Measurements from ENCODE around the gene PKHD1.

PKHD1 gene

GRCh38 chr6:51600514-51600913, 486.9 kb downstream of the PKHD1 start:
- no peak for DNase-seq

- DNase-seq, result no peak
Observed at GRCh38 chr6:51598171-51598570, 489.2 kb downstream of the PKHD1 start.

DNA sequence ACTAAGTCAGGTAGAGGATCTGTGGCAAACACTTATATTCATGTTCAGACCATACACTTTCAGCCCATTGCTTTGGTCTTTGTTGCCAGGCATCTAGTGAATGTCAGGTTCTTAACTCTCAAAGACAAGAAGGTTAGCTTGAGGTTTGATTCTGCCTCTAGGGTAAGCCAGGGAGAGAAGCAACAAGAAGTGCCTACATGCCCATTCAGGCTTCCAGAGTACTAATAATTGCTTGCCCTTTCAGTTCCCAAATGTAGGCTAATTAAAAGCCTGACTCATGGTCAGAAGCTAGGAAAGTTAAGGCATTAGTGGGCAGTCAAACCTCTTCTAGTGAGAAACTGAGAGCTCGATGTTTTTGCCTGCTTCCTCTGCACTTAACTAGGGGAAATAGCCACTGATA, 492.4 kb downstream of the PKHD1 start:
- no peak for DNase-seq

DNA sequence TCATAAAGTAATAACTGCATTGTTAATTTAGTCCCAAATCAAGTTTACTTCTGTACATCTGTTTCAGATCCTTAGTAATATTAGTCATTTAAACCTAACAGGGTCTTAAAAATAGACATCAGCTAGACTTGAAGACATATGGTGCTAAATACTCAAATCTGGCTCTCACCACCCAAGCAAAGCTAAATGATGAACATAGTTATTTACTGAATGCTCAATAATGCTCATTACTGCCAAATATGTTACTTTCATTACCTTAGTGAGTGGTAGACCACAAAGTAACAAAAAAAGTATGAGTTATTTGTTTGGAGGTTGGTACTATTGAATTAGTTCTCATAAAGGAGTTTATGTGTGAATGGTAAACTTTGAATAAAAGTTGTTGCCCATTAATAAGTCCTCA, 502.1 kb downstream of the PKHD1 start:
- DNase-seq, result no peak

DNA sequence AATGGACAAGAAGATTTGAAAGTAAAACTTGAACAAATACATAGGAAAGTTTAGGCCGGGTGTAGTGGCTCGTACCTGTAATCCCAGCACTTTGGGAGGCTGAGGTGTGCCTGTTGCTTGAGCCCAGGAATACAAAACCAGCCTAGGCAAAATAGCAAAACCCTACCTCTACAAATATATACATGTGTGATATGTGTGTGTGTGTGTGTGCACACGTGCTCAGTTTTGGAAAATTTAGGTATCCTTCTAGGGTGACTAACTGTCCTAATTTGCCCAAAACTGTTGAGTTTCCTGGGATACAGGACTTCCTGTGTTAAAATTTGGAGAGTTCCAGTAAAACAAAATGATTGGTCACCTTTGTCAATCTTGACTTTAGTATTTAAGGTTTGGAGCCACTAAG, 503.2 kb downstream of the PKHD1 start:
- DNase-seq, result no peak

DNA sequence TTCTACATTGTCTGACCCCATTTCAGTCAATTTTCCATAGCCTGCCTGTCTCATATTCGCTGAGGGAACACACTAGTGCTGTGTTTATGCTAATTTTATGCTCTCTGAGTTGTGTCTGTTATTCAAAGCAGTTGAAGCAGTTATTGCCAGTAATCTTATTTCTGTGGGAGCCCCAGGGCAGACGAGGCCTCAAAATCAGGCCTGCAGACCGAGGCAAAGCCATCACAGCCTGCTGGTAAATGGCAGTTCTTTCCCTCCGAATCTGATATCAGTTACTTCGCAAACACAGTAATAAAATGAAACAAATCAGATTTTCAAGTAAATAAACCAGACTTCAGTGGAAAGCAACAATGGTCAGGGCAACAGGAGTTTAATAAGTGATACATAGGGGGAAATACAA, 508.4 kb downstream of the PKHD1 start:
- no peak for DNase-seq

DNA sequence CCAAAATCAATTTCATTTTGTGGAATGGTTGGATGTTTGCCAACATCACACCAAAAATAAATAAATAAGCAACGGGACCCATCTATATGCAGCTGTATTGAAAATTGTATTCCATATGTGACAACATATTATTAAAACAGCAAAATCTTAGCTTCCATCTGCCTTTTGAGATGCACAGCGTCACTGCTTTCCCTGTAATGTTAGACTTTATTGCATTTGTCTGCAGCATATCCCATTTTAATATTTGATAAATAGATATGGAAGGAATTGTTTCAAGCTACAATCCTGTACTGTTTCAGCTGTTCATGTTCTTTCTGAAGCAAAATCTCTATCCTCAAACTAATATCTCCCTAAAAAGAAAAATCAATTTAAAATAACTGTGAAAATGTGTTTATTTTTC, 509.1 kb downstream of the PKHD1 start:
- DNase-seq, result no peak

DNA sequence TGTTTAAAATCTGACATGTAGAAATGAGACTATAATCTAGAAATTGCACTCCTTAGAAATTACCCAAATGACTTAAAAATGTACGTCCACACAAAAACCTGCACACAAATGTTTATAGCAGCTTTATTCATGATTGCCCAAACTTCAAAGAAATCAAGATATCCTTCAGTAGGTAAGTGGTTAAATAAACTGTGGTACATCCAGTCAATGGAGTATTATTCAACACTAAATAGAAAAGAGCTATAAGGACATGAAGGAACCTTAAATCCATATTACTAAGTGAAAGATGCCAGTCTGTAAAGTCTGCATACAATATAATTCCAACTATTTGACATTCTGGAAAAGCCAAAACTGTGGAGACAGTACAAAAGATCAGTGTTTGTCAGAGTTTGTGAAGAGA, 513.4 kb downstream of the PKHD1 start:
- DNase-seq, result no peak

DNA sequence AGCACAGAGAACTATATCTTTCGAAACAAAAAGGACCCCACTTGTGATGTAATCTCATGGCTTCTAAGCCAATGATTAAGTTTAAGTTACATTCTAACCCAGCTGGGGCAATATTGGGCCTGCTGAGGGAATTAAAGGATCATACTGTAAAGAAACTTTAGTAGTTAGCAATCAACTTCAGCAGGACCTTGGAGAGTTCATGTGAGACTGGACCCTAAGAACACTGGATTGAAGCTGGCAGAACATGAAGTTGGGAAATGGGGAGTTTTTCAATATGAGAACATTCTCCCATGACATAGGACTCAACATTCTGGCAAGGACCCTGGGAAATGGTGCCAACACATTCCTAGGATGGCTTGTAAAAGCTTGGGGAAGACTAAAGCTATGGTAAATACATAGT, 516.2 kb downstream of the PKHD1 start:
- DNase-seq, result no peak

DNA sequence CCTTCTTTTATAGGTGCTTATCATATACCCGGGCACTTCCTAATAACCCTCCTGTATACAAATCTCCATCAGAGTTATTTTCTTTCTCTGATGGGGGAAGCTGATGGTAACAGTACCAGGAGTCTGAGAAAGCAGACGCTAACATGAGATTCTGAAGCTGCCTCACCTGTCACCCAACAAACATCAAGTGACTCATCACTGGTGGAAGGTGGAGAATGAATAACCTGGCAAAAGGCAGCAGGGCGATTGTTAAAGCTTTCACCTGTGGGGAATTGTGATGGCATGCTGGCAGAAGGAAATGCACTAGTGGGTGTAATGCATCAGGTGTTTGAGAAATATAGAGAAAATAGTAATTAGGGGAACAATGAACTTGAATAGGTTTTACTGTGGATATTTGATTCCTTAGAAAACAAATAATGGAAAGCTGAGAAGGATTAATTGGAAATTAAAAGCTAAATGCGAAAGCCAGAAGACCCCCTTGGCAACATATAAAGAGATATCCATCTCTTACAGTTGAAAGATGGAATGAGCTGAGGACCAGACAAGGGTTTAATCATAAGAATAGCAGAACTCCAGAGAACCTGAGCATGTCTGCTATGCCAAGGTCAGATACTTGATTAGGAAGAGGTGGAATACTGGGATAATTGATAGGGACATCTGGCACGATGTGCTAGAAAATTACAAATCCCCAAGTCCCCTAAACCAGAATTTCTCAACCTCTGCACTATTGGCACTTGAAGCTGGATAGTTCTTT, 517.1 kb downstream of the PKHD1 start:
- no peak for DNase-seq

- no peak for DNase-seq
Observed at GRCh38 chr6:51569594-51569993, 517.8 kb downstream of the PKHD1 start.

DNA sequence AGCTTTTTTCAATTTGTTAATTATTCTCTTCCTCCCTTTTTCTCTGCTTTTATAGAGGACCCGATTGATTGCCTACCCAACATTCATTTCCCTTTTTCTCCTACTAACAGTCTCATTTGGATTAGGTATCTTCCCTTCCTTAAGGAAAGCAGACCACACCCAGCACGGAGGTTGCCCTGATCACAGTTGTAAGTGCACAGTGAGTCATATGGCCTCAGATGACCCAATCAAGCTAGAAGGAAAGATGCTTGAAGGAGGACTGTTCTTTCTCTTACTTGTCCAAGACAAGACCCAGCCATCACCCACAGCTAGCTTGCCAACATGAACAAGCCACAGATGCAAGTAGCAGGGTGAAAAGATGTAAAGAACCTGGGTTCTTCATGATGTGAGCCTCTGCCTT, 518.6 kb downstream of the PKHD1 start:
- no peak for DNase-seq

DNA sequence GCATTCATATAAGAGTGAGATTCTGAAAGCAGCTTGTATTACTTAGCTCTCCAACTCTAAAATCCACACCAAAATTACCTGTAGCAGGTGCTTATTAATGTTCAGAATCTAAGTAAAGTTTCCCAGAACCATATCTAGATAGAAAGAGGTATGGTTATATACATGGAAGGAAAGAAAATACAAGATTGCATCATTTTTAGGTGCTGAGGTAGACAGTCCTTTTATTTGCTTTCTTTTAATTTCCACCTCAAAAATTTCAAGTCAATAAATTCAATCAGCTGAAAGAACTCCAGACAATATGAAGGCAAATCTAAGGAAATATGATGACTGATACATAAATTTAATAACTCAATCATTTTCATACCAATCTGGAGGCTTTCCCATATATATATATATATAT, 521.9 kb downstream of the PKHD1 start:
- no peak for DNase-seq

Data from activated gamma-delta T cell treated with Interleukin-2 at 50 U/mL for 16 hours (primary cell).